A549 (cell line): ENCODE results near the gene CPN1.
"Not testable (repeated sequence)": the region's sequence is repeated elsewhere in the genome, so short reads cannot be mapped to it uniquely, and the experiment has no call there.

Experiments used
- TF ChIP-seq, protein P1 (sequence below): fragments of 200-600 bp; sonication (generic); IDR thresholded peaks from 2 replicates; pipeline ENCODE4 v1.6.1; 2016; ENCODE audit warnings: antibody characterized with exemption, mild to moderate bottlenecking, moderate library complexity
- TF ChIP-seq, protein P2 (sequence below): fragments of >200 bp; sonication (Bioruptor Twin); formaldehyde crosslinking; IDR thresholded peaks from 3 replicates; pipeline ENCODE4 v1.5.1; 2016

DNA sequence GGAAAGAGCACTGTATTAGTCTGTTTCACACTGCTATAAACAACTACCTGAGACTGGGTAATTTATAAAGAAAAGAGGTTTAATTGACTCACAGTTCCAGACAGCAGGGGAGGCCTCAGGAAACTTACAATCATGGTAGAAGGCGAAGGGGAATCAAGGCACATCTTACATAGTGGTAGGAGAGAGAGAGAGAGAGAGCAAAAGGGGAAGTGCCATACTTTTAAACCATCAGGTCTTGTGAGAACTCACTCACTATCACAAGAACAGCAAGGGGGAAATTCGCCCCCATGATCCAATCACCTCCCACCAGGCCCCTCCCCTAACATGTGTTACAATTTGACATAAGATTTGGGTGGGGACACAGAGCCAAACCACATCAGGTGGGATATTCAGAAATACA lies 43.7 kb upstream of the CPN1 start:
- TF ChIP-seq, protein P1, sequence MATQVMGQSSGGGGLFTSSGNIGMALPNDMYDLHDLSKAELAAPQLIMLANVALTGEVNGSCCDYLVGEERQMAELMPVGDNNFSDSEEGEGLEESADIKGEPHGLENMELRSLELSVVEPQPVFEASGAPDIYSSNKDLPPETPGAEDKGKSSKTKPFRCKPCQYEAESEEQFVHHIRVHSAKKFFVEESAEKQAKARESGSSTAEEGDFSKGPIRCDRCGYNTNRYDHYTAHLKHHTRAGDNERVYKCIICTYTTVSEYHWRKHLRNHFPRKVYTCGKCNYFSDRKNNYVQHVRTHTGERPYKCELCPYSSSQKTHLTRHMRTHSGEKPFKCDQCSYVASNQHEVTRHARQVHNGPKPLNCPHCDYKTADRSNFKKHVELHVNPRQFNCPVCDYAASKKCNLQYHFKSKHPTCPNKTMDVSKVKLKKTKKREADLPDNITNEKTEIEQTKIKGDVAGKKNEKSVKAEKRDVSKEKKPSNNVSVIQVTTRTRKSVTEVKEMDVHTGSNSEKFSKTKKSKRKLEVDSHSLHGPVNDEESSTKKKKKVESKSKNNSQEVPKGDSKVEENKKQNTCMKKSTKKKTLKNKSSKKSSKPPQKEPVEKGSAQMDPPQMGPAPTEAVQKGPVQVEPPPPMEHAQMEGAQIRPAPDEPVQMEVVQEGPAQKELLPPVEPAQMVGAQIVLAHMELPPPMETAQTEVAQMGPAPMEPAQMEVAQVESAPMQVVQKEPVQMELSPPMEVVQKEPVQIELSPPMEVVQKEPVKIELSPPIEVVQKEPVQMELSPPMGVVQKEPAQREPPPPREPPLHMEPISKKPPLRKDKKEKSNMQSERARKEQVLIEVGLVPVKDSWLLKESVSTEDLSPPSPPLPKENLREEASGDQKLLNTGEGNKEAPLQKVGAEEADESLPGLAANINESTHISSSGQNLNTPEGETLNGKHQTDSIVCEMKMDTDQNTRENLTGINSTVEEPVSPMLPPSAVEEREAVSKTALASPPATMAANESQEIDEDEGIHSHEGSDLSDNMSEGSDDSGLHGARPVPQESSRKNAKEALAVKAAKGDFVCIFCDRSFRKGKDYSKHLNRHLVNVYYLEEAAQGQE: not testable (repeated sequence)
- TF ChIP-seq, protein P2, sequence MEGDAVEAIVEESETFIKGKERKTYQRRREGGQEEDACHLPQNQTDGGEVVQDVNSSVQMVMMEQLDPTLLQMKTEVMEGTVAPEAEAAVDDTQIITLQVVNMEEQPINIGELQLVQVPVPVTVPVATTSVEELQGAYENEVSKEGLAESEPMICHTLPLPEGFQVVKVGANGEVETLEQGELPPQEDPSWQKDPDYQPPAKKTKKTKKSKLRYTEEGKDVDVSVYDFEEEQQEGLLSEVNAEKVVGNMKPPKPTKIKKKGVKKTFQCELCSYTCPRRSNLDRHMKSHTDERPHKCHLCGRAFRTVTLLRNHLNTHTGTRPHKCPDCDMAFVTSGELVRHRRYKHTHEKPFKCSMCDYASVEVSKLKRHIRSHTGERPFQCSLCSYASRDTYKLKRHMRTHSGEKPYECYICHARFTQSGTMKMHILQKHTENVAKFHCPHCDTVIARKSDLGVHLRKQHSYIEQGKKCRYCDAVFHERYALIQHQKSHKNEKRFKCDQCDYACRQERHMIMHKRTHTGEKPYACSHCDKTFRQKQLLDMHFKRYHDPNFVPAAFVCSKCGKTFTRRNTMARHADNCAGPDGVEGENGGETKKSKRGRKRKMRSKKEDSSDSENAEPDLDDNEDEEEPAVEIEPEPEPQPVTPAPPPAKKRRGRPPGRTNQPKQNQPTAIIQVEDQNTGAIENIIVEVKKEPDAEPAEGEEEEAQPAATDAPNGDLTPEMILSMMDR: not testable (repeated sequence)
